CD4-positive, alpha-beta T cell treated with Interleukin-17A for 1 hour (primary cell): ENCODE results near the gene TEX28.
"Not testable (repeated sequence)": the region's sequence is repeated elsewhere in the genome, so short reads cannot be mapped to it uniquely, and the experiment has no call there.

Source experiments
- DNase-seq: peaks from one replicate; pipeline ENCODE4 v3.0.0-alpha.2; 2020

Gene TEX28

DNA sequence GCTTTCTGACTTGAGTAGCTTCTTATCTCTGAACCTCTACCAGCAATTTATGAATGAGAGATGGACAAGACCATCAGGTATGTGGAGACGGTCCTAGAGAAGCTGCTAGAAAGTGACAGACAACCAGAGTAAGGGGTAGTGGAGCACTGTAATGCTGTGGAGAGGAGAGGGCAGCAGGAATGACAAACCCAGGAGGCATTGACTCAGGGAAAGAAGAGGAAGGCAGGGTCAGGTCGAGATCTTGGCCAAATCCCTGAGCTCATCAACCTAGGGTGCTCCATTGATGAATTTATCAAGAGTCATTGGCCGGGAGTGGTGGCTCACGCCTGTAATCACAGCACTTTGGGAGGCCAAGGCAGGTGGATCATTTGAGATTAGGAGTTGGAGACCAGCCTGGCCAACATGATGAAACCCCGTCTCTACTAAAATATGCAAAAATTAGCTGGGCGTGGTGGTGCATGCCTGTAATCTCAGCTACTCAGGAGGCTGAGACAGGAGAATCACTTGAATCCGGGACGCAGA is 54.9 kb downstream of the TEX28 start:
- DNase-seq = not testable (repeated sequence)

DNA sequence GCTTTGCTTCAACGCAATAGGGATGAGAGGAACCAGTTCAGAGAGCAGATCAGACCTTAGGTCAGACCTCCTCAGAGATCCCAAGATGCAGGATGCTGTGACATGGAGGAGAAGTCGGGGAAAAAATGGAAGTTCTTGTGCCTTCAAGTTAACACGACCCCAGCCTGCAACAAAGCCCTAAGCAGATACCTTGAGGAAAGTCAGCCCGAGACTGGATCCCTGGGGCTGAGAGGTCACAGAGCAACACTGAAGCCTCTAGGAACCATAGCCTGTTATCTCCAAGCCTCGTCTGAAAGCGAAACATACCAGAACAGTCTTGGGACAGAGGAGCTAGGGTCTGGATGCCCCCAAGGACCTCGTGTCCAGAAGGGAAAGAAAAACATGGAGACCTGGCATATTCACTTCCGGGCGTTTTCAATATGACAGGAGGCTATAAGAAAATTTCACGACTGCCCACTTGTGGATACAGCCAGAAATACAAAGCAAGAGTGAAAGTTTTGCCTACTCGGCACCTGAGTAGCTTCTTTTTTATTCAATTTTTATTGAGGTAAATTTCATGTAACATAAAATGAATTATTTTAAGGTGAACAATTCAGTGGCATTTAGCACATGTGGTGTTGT is 55.9 kb downstream of the TEX28 start:
- DNase-seq = not testable (repeated sequence)

DNA sequence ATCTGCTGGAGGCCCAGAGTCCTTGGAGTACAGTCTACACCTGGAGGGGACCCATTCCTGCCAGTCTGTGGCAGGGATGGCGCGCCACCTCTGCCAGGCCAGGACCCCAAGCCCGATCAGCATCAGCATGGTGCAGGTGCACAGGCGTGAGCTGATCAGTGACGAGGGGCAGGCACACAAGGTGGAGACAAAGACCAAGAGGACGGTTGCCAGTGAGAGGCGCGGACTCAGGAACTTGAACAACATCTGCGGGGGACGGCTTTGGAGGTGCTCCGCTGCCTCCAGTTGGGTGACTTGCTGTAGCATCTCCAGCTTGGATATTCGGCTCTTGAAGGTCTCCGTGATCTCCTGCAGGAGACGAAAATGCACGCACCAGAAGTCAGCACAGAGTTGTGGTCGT is 61.3 kb downstream of the TEX28 start:
- not testable (repeated sequence) for DNase-seq

DNA sequence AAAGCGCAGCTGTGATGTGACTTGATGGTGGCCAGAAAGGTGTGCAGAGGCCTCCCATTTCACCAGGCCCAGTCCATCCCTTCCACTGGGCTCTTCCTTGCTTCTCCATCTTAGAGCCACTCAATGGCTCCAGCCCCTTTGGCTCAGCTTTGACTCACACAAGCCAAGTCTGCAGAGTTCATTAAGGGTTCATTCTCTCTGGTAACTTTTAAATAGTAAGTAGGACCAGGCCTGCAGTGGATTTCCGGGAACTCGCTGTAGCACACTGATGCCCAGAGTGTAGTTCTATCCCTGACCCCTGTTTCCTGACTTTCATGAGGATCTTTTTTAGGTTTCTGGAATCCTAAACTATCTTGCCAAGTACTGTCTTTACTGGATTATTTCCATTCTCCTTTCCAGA is 63.5 kb downstream of the TEX28 start:
- not testable (repeated sequence) for DNase-seq

DNA sequence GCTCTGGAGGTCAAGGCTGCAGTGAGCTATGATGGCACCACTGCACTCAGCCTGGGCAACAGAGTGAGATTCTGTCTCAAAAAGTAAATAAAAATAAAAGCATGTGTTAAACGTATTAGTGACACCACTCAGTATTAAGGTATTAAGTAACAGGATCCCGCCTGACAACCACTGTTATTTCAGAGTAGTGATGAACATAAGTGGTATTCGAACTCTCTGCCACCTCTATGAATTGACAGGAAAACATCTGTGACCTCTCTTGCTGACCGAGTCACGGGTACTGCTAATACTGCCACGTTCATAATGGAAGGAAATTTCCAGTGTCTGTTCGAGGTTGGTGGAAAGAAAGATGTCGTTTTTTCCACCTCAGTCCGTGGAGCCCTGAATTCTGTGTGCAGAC is 68.2 kb downstream of the TEX28 start:
- DNase-seq = not testable (repeated sequence)

DNA sequence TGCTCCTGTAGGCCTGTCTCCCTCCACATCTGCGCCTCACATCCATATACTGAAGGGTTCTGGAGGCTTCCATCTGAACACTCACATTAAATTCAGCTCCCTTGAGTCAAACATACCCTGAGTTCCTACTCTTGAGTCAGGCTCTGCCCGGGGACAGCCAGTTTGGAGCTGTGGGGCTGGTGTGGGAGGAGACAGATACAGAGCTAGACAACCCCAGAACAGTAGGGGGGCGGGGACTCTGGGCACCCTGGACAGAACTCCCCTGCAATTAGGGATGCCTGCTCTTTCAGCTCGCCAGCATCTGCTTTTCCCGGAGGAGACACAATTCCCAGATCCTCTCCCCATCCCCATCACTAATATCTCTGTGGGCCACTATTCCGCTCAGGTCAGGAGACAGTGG is 69.6 kb downstream of the TEX28 start:
- DNase-seq = not testable (repeated sequence)
